ENCODE measurements around the gene CALML5.

- no peak for TF ChIP-seq POLR2A (IDR thresholded peaks at IDR 0.05)
- no peak for TF ChIP-seq EP300 (IDR thresholded peaks at IDR 0.05)
These were observed 4.1 kb upstream of the CALML5 start for GRCh38 chr10:5503477-5503835.

Data from stomach (tissue), 4 donors.